Upper lobe of left lung (tissue), 4 donors: ENCODE results near the gene GABRG3.

Experiments
- CTCF ChIP-seq, 6 experiments: fragments of 450-650 bp in 4 of 6; fragments of 200-600 bp in 2 of 6; sonication (generic) in 2 of 6; IDR thresholded peaks; one replicate each; pipeline ENCODE4 v1.5.1; 2016 to 2019; ENCODE audit warnings: antibody characterized with exemption in 6 of 6
- POLR2A ChIP-seq, 4 donors: fragments of 450-650 bp; IDR thresholded peaks; one replicate each; pipeline ENCODE4 v1.5.1; 2016 to 2017; ENCODE audit warnings: antibody characterized with exemption in 4 of 4, mild to moderate bottlenecking in 2 of 4

- TF ChIP-seq CTCF (IDR thresholded peaks at IDR 0.05) (no peak), POLR2A (IDR thresholded peaks at IDR 0.05) (no peak)
Measured at GRCh38 chr15:26974120-26974780, 3.3 kb downstream of the GABRG3 start.
